Activated CD8-positive, alpha-beta T cell treated with anti-CD3 and anti-CD28 coated beads for 36 hours (primary cell): ENCODE results near the gene ZNF362. TPM values are rescaled to one million over a fixed set of nuclear protein-coding genes. Genes with fewer than 3 reads are reported as not detected.
"Not testable (repeated sequence)": the region's sequence is repeated elsewhere in the genome, so short reads cannot be mapped to it uniquely, and the experiment has no call there.

Experiments used
- ATAC-seq: fragments of 200-7000 bp; cut with Tn5 transposase; one replicate; pipeline ENCODE4 v1.10.0; 2021; ENCODE audit warnings: mild to moderate bottlenecking, moderate library complexity
- CTCF ChIA-PET: fragments of 350-600 bp; sonication (Branson Sonifier 250); formaldehyde crosslinking; loops from one replicate; lab custom pipeline; 2021; ENCODE audit warnings: antibody characterized with exemption; lab: Charles Lee
- POLR2A ChIA-PET: fragments of 350-600 bp; sonication (Branson Sonifier 250); formaldehyde crosslinking; loops from one replicate; lab custom pipeline; 2021; ENCODE audit warnings: antibody characterized with exemption; lab: Charles Lee
- DNase-seq: peaks from one replicate; pipeline ENCODE4 v3.0.0-alpha.2; 2020
- H3K27ac Mint-ChIP-seq: one replicate; pipeline ENCODE4 v1.8.0; 2021; ENCODE audit warnings: mild to moderate bottlenecking, mixed read lengths
- H3K27me3 Mint-ChIP-seq: one replicate; pipeline ENCODE4 v1.8.0; 2021; ENCODE audit warnings: mixed read lengths
- H3K36me3 Mint-ChIP-seq: one replicate; pipeline ENCODE4 v1.8.0; 2021; ENCODE audit warnings: low read depth, mixed read lengths
- H3K4me1 Mint-ChIP-seq: one replicate; pipeline ENCODE4 v1.8.0; 2021; ENCODE audit warnings: low read depth, mixed read lengths
- H3K4me3 Mint-ChIP-seq: one replicate; pipeline ENCODE4 v1.8.0; 2021; ENCODE audit warnings: mild to moderate bottlenecking, moderate library complexity, mixed read lengths
- H3K9me3 Mint-ChIP-seq: one replicate; pipeline ENCODE4 v1.8.0; 2021; ENCODE audit warnings: mixed read lengths
- intact Hi-C: fragments of 100-400 bp; cut with micrococcal nuclease; formaldehyde crosslinking; loops from one replicate; pipeline ENCODE4 v1.10.0; 2022
- total RNA-seq, 2 experiments: library from RNA; stranded (reverse); gene quantifications; one replicate each; pipeline ENCODE4 v1.2.3, GENCODE V29; 2021
- TF ChIP-seq, protein P1 (sequence below): fragments of 200-600 bp; IDR thresholded peaks from one replicate; pipeline ENCODE4 v1.8.0; 2022; ENCODE audit warnings: antibody characterized with exemption, mild to moderate bottlenecking

The ZNF362 gene
- total RNA-seq, 2 experiments from 2014 or later: 5.4 to 7.8 TPM

DNA sequence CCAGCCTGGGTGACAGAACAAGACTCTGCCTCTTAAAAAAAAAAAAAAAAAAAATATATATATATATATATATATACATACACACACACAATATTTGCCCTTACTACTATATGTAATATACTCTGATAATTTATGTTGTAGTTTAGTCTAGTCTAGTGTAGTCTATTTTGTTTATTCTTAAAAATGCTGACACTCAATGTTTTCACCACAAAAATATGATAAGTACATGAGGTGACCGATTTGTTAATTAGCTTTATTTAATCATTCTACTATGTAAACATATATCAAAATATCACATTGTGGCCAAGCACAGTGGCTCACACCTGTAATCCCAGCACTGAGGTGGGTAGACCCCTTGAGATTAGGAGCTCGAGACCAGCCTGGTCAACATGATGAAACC is 19.8 kb upstream of the ZNF362 start:
- TF ChIP-seq, protein P1, sequence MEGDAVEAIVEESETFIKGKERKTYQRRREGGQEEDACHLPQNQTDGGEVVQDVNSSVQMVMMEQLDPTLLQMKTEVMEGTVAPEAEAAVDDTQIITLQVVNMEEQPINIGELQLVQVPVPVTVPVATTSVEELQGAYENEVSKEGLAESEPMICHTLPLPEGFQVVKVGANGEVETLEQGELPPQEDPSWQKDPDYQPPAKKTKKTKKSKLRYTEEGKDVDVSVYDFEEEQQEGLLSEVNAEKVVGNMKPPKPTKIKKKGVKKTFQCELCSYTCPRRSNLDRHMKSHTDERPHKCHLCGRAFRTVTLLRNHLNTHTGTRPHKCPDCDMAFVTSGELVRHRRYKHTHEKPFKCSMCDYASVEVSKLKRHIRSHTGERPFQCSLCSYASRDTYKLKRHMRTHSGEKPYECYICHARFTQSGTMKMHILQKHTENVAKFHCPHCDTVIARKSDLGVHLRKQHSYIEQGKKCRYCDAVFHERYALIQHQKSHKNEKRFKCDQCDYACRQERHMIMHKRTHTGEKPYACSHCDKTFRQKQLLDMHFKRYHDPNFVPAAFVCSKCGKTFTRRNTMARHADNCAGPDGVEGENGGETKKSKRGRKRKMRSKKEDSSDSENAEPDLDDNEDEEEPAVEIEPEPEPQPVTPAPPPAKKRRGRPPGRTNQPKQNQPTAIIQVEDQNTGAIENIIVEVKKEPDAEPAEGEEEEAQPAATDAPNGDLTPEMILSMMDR: no peak
- POLR2A ChIA-PET: no interaction called here
- peaks cover 4% of the 10 kb centered on the region for H3K4me1 Mint-ChIP-seq
- H3K27ac Mint-ChIP-seq: no peak overlapping the region
- H3K36me3 Mint-ChIP-seq: no peaks in the 10 kb centered on the region
- H3K9me3 Mint-ChIP-seq: no peaks in the 10 kb centered on the region
- ATAC-seq: no peak
- no peak overlapping the region for H3K4me3 Mint-ChIP-seq
- H3K27me3 Mint-ChIP-seq: peaks cover 3% of the 10 kb centered on the region
- CTCF ChIA-PET: interaction anchor here (0.9 kb wide), 1 partner anchor 31 kb away, joined by 3 read pairs; no protein-coding TSS in a partner anchor
- no peak for DNase-seq
- intact Hi-C loops: no loop called here

DNA sequence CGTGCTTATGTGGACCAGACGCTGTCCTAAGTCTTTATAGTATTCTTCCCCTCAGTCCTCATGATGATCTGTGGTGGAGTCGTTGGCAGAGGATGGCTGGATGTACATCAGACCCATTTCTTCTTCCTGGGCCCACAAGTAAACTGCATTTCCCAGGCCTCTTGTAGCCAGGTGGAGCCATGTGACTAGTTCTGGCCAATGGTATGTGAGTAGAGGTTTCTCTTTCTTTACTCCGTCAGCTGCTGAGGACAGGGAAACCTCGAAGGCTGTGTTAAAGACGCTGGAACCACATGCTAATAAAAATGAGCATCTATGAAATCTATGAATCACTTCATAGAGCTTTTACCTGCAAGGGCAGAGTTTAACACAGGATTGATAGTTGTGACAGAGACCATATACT is 18.7 kb upstream of the ZNF362 start:
- intact Hi-C loops: no loop called here
- Mint-ChIP-seq H3K4me1 (peaks cover 4% of the 10 kb centered on the region), H3K36me3 (no peaks in the 10 kb centered on the region), H3K27ac (no peak overlapping the region), H3K9me3 (no peaks in the 10 kb centered on the region), H3K4me3 (no peak overlapping the region), H3K27me3 (peaks cover 3% of the 10 kb centered on the region)
- POLR2A ChIA-PET: interaction anchor here (1.3 kb wide), 1 partner anchor 56 kb away, joined by 4 read pairs; the partner anchor contains the start of gene TRIM62
- TF ChIP-seq, protein P1: no peak
- DNase-seq (peak; percentile 40), ATAC-seq (peak; percentile 73)
- CTCF ChIA-PET: interaction anchor here (0.9 kb wide), 1 partner anchor 30 kb away, joined by 3 read pairs; no protein-coding TSS in a partner anchor

DNA sequence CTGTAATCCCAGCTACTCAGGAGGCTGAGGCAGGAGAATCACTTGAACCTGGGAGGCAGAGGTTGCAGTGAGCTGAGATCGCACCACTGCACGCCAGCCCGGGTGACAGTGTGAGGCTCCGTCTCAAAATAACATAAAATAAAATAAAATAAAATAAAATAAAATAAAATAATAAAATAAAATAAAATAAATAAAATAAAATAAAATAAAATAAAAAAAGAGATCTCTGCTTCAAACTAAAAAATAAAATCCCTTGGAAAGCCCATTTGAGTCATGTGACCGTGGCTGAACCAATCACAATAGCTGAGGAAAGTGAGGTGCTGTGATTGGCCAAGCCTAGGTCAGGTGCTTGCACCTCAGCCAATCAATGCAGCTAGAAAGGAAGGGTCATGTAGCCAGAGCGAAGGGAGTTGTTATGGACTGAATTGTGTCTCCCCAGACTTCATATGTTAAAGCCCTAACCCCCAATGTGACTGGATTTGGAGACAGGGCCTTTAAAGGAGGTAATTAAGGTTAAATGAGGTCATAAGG is 18.0 kb upstream of the ZNF362 start:
- peak; percentile 45 for ATAC-seq
- H3K27ac Mint-ChIP-seq, intact Hi-C loops, H3K9me3 Mint-ChIP-seq, H3K4me3 Mint-ChIP-seq, H3K27me3 Mint-ChIP-seq, H3K4me1 Mint-ChIP-seq, H3K36me3 Mint-ChIP-seq, DNase-seq: not testable (repeated sequence)
- POLR2A ChIA-PET: interaction anchor here (1.3 kb wide), 1 partner anchor 57 kb away, joined by 4 read pairs; the partner anchor contains the start of gene TRIM62
- CTCF ChIA-PET: interaction anchor here (1.0 kb wide), 1 partner anchor 59 kb away, joined by 3 read pairs; no protein-coding TSS in a partner anchor

DNA sequence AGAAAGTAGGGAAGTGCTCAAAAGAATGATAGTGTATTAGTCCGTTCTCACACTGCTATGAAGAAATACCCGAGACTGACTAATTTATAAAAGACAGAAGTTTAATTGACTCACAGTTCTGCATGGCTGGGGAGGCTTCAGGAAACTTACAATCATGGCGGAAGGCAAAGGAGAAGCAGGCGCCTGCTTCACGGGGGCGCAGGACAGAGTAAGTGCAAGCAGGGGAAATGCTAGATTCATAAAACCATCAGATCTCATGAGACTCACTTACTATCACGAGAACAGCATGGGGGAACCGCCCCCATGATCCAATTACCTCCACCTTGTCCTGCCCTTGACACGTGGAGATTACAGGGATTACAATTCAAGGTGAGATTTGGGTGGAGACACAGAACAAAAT is 16.9 kb upstream of the ZNF362 start:
- H3K27ac Mint-ChIP-seq, H3K36me3 Mint-ChIP-seq, H3K9me3 Mint-ChIP-seq, H3K27me3 Mint-ChIP-seq, H3K4me3 Mint-ChIP-seq, ATAC-seq, DNase-seq, POLR2A ChIA-PET, H3K4me1 Mint-ChIP-seq, CTCF ChIA-PET, intact Hi-C loops: not testable (repeated sequence)

DNA sequence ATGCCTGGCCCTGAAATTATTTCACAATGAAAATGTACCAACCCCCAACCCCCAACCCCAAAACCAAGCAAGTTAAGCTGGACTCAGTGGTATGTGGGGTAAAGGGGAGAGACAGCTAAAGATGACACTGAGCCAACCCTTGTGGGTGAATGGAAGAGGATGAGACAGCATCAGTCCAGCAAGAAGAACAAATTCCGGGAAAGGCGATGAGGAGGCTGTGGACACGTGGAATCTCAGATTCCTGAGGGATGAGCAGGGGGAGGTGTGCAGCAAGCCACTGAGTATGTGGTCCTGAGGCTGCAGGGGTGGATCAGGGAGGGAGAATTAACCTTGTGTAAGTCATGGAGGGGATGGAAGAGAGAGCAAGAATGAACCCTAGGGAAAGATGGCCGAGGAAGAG is 14.4 kb upstream of the ZNF362 start:
- POLR2A ChIA-PET: no interaction called here
- Mint-ChIP-seq H3K36me3 (no peaks in the 10 kb centered on the region), H3K4me1 (peaks cover 4% of the 10 kb centered on the region), H3K27me3 (peaks cover 3% of the 10 kb centered on the region), H3K27ac (no peak overlapping the region), H3K4me3 (no peak overlapping the region), H3K9me3 (no peaks in the 10 kb centered on the region)
- DNase-seq (no peak), ATAC-seq (no peak)
- intact Hi-C loops: no loop called here
- CTCF ChIA-PET: no interaction called here
- TF ChIP-seq, protein P1: no peak

DNA sequence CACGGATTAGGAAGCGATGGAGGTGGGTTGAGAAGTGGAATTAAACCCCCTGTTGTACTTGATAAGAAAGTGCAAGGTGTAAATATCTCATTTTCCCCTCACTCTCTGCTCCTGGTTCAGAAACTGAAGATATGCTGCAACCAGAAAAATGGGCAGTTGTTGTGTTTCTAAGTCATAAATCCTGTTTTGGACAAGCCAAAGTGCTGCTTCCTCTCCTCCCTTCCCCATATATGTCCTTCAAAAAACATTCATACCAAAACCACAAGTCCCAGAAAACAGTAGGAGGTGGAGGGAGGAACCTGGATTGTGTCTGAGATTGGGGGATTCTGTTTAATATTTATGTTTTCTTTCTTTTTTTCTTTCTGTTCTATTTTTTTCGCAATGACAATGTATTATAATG is 13.6 kb upstream of the ZNF362 start:
- POLR2A ChIA-PET: no interaction called here
- Mint-ChIP-seq H3K36me3 (no peaks in the 10 kb centered on the region), H3K27ac (no peak overlapping the region), H3K9me3 (no peaks in the 10 kb centered on the region), H3K4me3 (no peak overlapping the region), H3K27me3 (peaks cover 3% of the 10 kb centered on the region), H3K4me1 (no peaks in the 10 kb centered on the region)
- CTCF ChIA-PET: no interaction called here
- intact Hi-C loops: no loop called here
- DNase-seq: no peak
- TF ChIP-seq, protein P1: no peak
- no peak for ATAC-seq
